ENCODE data around the gene SPTB. TPM values are rescaled to one million over a fixed set of nuclear protein-coding genes. Genes with fewer than 3 reads are reported as not detected.

The SPTB gene
- total and polyA plus RNA-seq, 9 of the 15 experiments (the other 6 are each of a cell fraction or from before 2014, with no cell fraction given), result 0.21 to 45.9 (median 11.7) TPM

DNA sequence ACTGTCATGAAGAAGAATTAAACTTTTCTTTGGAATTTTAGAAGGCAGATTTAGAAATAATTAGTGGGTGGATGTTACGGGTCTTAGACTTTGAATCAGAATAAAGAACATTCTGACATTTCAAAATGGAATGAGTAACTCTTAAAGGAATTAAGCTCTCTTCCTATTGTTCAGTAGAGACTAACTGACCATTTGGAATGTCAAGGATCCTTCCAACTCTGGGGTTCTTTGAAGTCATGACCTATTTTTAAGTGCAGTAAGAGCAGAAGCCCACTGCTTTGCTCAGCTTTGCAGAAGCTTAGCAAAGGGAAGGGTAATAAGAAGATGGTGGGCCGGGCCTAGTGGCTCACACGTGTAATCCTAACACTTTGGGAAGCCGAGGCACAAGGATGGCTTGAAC lies 38.5 kb upstream of the SPTB start (continued):
- TF ChIP-seq ZBTB7A (IDR thresholded peaks at IDR 0.05; ENCODE audit: borderline replicate concordance, control insufficient read depth, low read depth, low read length) (no peak), ZNF140 (CRISPR knock-in tag; IDR thresholded peaks at IDR 0.05) (no peak), SMAD1 (IDR thresholded peaks at IDR 0.05; ENCODE audit: low read depth, low read length, partially characterized antibody) (no peak), MAZ (CRISPR knock-in tag; conservative IDR thresholded peaks at IDR 0.05 in 1 of 2, IDR thresholded peaks at IDR 0.05 in 1 of 2) (no peak), POLR2AphosphoS5 (IDR thresholded peaks at IDR 0.05; ENCODE audit: control insufficient read depth, insufficient read depth, low read depth, low read length) (no peak), HMGXB4 (CRISPR knock-in tag; IDR thresholded peaks at IDR 0.05) (no peak), COPS2 (conservative IDR thresholded peaks at IDR 0.05) (no peak)
- TF ChIP-seq, protein P1, sequence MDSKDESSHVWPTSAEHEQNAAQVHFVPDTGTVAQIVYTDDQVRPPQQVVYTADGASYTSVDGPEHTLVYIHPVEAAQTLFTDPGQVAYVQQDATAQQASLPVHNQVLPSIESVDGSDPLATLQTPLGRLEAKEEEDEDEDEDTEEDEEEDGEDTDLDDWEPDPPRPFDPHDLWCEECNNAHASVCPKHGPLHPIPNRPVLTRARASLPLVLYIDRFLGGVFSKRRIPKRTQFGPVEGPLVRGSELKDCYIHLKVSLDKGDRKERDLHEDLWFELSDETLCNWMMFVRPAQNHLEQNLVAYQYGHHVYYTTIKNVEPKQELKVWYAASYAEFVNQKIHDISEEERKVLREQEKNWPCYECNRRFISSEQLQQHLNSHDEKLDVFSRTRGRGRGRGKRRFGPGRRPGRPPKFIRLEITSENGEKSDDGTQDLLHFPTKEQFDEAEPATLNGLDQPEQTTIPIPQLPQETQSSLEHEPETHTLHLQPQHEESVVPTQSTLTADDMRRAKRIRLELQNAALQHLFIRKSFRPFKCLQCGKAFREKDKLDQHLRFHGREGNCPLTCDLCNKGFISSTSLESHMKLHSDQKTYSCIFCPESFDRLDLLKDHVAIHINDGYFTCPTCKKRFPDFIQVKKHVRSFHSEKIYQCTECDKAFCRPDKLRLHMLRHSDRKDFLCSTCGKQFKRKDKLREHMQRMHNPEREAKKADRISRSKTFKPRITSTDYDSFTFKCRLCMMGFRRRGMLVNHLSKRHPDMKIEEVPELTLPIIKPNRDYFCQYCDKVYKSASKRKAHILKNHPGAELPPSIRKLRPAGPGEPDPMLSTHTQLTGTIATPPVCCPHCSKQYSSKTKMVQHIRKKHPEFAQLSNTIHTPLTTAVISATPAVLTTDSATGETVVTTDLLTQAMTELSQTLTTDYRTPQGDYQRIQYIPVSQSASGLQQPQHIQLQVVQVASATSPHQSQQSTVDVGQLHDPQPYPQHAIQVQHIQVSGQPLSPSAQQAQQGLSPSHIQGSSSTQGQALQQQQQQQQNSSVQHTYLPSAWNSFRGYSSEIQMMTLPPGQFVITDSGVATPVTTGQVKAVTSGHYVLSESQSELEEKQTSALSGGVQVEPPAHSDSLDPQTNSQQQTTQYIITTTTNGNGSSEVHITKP (IDR thresholded peaks at IDR 0.05; ENCODE audit: partially characterized antibody), result no peak
- TF ChIP-seq, protein P2, sequence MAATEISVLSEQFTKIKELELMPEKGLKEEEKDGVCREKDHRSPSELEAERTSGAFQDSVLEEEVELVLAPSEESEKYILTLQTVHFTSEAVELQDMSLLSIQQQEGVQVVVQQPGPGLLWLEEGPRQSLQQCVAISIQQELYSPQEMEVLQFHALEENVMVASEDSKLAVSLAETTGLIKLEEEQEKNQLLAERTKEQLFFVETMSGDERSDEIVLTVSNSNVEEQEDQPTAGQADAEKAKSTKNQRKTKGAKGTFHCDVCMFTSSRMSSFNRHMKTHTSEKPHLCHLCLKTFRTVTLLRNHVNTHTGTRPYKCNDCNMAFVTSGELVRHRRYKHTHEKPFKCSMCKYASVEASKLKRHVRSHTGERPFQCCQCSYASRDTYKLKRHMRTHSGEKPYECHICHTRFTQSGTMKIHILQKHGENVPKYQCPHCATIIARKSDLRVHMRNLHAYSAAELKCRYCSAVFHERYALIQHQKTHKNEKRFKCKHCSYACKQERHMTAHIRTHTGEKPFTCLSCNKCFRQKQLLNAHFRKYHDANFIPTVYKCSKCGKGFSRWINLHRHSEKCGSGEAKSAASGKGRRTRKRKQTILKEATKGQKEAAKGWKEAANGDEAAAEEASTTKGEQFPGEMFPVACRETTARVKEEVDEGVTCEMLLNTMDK (IDR thresholded peaks at IDR 0.05; ENCODE audit: borderline replicate concordance, insufficient read depth, low read depth, low read length, poor library complexity, severe bottlenecking), result no peak

All from K562 (cell line).